Neuronal stem cell (in vitro differentiated cells): ENCODE results near the gene CPNE5.

Experiments used
- DNase-seq: peaks from one replicate; pipeline ENCODE4 v3.0.0-alpha.2; 2013; ENCODE audit warnings: low spot score
- H2AFZ ChIP-seq: one replicate; pipeline ENCODE4 v1.6.1; 2013; ENCODE audit warnings: mild to moderate bottlenecking, low read length, inconsistent platforms
- H2AK5ac ChIP-seq: 2 replicates; pipeline ENCODE4 v1.6.1; 2013; ENCODE audit warnings: low read depth, mild to moderate bottlenecking, inconsistent platforms, low read length, moderate library complexity, mixed read lengths
- H2BK120ac ChIP-seq: 2 replicates; pipeline ENCODE4 v1.6.1; 2013; ENCODE audit warnings: low read depth, mild to moderate bottlenecking, inconsistent platforms, low read length, moderate library complexity, mixed read lengths
- H2BK12ac ChIP-seq: one replicate; pipeline ENCODE4 v1.6.1; 2013; ENCODE audit warnings: low read length, inconsistent platforms
- H2BK15ac ChIP-seq: 2 replicates; pipeline ENCODE4 v1.6.1; 2013; ENCODE audit warnings: mild to moderate bottlenecking, low read length, inconsistent platforms, mixed read lengths
- H2BK5ac ChIP-seq: one replicate; pipeline ENCODE4 v1.6.1; 2013; ENCODE audit warnings: inconsistent platforms, mild to moderate bottlenecking, low read length, moderate library complexity
- H3K14ac ChIP-seq: one replicate; pipeline ENCODE4 v1.6.1; 2013; ENCODE audit warnings: low read length, inconsistent platforms
- H3K18ac ChIP-seq: 2 replicates; pipeline ENCODE4 v1.6.1; 2013; ENCODE audit warnings: low read length, inconsistent platforms
- H3K23ac ChIP-seq: 2 replicates; pipeline ENCODE4 v1.6.1; 2013; ENCODE audit warnings: low read depth, mild to moderate bottlenecking, mixed read lengths, low read length, inconsistent platforms; ENCODE audit not compliant: poor library complexity
- H3K27ac ChIP-seq: replicated peaks from 3 replicates; pipeline ENCODE4 v1.5.1; 2013; ENCODE audit warnings: low read length, inconsistent platforms
- H3K27me3 ChIP-seq, 3 experiments: 2 replicates each; pipeline ENCODE4 v1.6.1; 2013; ENCODE audit warnings: low read length in 3 of 3, mild to moderate bottlenecking in 2 of 3, inconsistent platforms in 1 of 3, low read depth in 1 of 3, mixed read lengths in 1 of 3, moderate library complexity in 1 of 3; ENCODE audit not compliant: control insufficient read depth in 3 of 3, insufficient read depth in 3 of 3
- H3K36me3 ChIP-seq, 2 donors: replicated peaks in 1 of 2; 2 replicates each; pipeline ENCODE4 v1.6.1; 2013; ENCODE audit warnings: low read length in 2 of 2; ENCODE audit not compliant: control insufficient read depth in 2 of 2, insufficient read depth in 2 of 2
- H3K4ac ChIP-seq: 2 replicates; pipeline ENCODE4 v1.6.1; 2013; ENCODE audit warnings: inconsistent platforms, mild to moderate bottlenecking, low read length, moderate library complexity
- H3K4me1 ChIP-seq, 2 donors: 1 replicate in 1 of 2; 2 replicates in 1 of 2; pipeline ENCODE4 v1.6.1; 2013; ENCODE audit warnings: low read length in 2 of 2, low read depth in 1 of 2; ENCODE audit not compliant: control insufficient read depth in 2 of 2, insufficient read depth in 1 of 2
- H3K4me2 ChIP-seq: one replicate; pipeline ENCODE4 v1.6.1; 2013; ENCODE audit warnings: mild to moderate bottlenecking, low read length, inconsistent platforms; ENCODE audit not compliant: insufficient read depth, poor library complexity, severe bottlenecking
- H3K4me3 ChIP-seq, 2 donors: 2 replicates each; pipeline ENCODE4 v1.5.1; 2013; ENCODE audit warnings: low read length in 2 of 2, mild to moderate bottlenecking in 2 of 2, inconsistent platforms in 1 of 2, moderate library complexity in 1 of 2
- H3K79me1 ChIP-seq: one replicate; pipeline ENCODE4 v1.6.1; 2013; ENCODE audit warnings: low read depth, mild to moderate bottlenecking, inconsistent platforms, low read length, moderate library complexity
- H3K9ac ChIP-seq: one replicate; pipeline ENCODE4 v1.6.1; 2013; ENCODE audit warnings: mild to moderate bottlenecking, low read depth, low read length, inconsistent platforms; ENCODE audit not compliant: poor library complexity
- H3K9me3 ChIP-seq, 2 donors: replicated peaks in 1 of 2; 2 replicates each; pipeline versions ENCODE3 to v1.6.1; 2013; ENCODE audit warnings: low read length in 2 of 2, mild to moderate bottlenecking in 2 of 2, inconsistent platforms in 1 of 2, low read depth in 1 of 2, mixed read lengths in 1 of 2, moderate library complexity in 1 of 2; ENCODE audit not compliant: control insufficient read depth in 2 of 2, insufficient read depth in 1 of 2
- H4K8ac ChIP-seq: one replicate; pipeline ENCODE4 v1.6.1; 2013; ENCODE audit warnings: low read depth, mild to moderate bottlenecking, inconsistent platforms, low read length, moderate library complexity
- H4K91ac ChIP-seq: one replicate; pipeline ENCODE4 v1.6.1; 2013; ENCODE audit warnings: low read length, low read depth, mild to moderate bottlenecking, inconsistent platforms; ENCODE audit not compliant: poor library complexity
- WGBS, 2 donors: extraction: QIAGEN DNeasy Blood & Tissue Kit; methylation state at CpG; one replicate each; pipeline ENCODE4 v1.1.7; 2013; ENCODE audit warnings: missing lambda C conversion rate in 2 of 2, mixed read lengths in 1 of 2; ENCODE audit not compliant: insufficient read length in 2 of 2, insufficient replicate concordance in 1 of 2; ENCODE audit errors: extremely low coverage in 2 of 2; 5-methylcytosine and 5-hydroxymethylcytosine counted together

Gene CPNE5

GRCh38 chr6:36885461-36886401 lies 46.5 kb upstream of the CPNE5 start, which contains the start of gene C6orf89:
Gene C6orf89, plus strand, starts transcription at chr6:36885952. Its CDS starts 13,493 bp downstream, at chr6:36899445.
- H3K36me3 ChIP-seq = no peaks in the 10 kb centered on the region
- H3K9me3 ChIP-seq = peaks cover 1 to 3% of the 10 kb centered on the region in 2 donors
- H3K14ac ChIP-seq = no peak within 1 kb of the TSS
- no peak within 1 kb of the TSS for H2BK12ac ChIP-seq
- H3K4ac ChIP-seq = no peak within 1 kb of the TSS
- peak within 1 kb of the TSS; percentile 81 for H3K4me2 ChIP-seq
- no CpG with 5 or more reads among the region's 48 CpGs for WGBS, 2 donors
- peak within 1 kb of the TSS; percentile 76 for H3K9ac ChIP-seq
- H3K23ac ChIP-seq = peak within 1 kb of the TSS; percentile 81
- no peak within 1 kb of the TSS for H4K91ac ChIP-seq
- no peak within 1 kb of the TSS for H3K18ac ChIP-seq
- no peaks in the 10 kb centered on the region for H3K27me3 ChIP-seq
- no peak within 1 kb of the TSS for H2BK120ac ChIP-seq
- H4K8ac ChIP-seq = no peak within 1 kb of the TSS
- H2BK15ac ChIP-seq = no peak within 1 kb of the TSS
- peak; percentile 97 for DNase-seq
- no peak within 1 kb of the TSS for H2BK5ac ChIP-seq
- peak within 1 kb of the TSS; percentile 84 for H2AFZ ChIP-seq
- no peak within 1 kb of the TSS for H2AK5ac ChIP-seq
- peak within 1 kb of the TSS; percentile 79 to 96 for H3K4me3 ChIP-seq
- H3K79me1 ChIP-seq = no peaks in the 10 kb centered on the region
- H3K27ac ChIP-seq = no peak within 1 kb of the TSS
- H3K4me1 ChIP-seq = peaks cover 4 to 5% of the 10 kb centered on the region in 2 donors

- Histone ChIP-seq H3K27ac (no peak overlapping the region), H3K14ac (no peak overlapping the region), H2BK15ac (no peak overlapping the region), H4K91ac (no peak overlapping the region), H3K4me1 (peaks cover 4 to 5% of the 10 kb centered on the region in 2 donors), H2AK5ac (no peak overlapping the region), H3K23ac (no peak overlapping the region), H4K8ac (no peak overlapping the region), H3K79me1 (no peaks in the 10 kb centered on the region), H3K36me3 (no peaks in the 10 kb centered on the region), H2BK120ac (no peak overlapping the region), H2BK12ac (no peak overlapping the region), H2AFZ (no peak overlapping the region), H3K4me3 (no peak overlapping the region), H3K9me3 (peaks cover 1 to 4% of the 10 kb centered on the region in 2 donors), H3K4me2 (no peak overlapping the region), H3K4ac (no peak overlapping the region), H3K27me3 (no peaks in the 10 kb centered on the region), H3K18ac (no peak overlapping the region), H3K9ac (no peak overlapping the region), H2BK5ac (no peak overlapping the region)
- no peak for DNase-seq
- no CpG with 5 or more reads among the region's 3 CpGs for WGBS, 2 donors
Observed at GRCh38 chr6:36884610-36885009, 45.4 kb upstream of the CPNE5 start.

GRCh38 chr6:36875250-36875633 lies 36.0 kb upstream of the CPNE5 start:
- peaks cover 2 to 11% of the 10 kb centered on the region in 2 donors for H3K4me1 ChIP-seq
- WGBS, 2 donors = no CpG with 5 or more reads among the region's 6 CpGs
- no peak overlapping the region for H2BK5ac ChIP-seq
- H3K27ac ChIP-seq = peak overlapping the region; percentile 98
- no peak overlapping the region for H3K14ac ChIP-seq
- H3K4ac ChIP-seq = no peak overlapping the region
- H3K27me3 ChIP-seq = peaks cover 0 to 4% (median 0%) of the 10 kb centered on the region in 3 experiments
- H2BK120ac ChIP-seq = no peak overlapping the region
- H3K9ac ChIP-seq = no peak overlapping the region
- H3K18ac ChIP-seq = no peak overlapping the region
- no peak overlapping the region for H3K23ac ChIP-seq
- H3K9me3 ChIP-seq = no peaks in the 10 kb centered on the region
- H4K91ac ChIP-seq = no peak overlapping the region
- no peak overlapping the region for H2AK5ac ChIP-seq
- no peak for DNase-seq
- peak overlapping the region; percentile 95 for H2AFZ ChIP-seq
- peaks cover 6 to 35% of the 10 kb centered on the region in 2 donors for H3K36me3 ChIP-seq
- H4K8ac ChIP-seq = no peak overlapping the region
- peaks cover 5% of the 10 kb centered on the region for H3K79me1 ChIP-seq
- H3K4me3 ChIP-seq = peak overlapping the region; percentile 56 to 98
- H2BK15ac ChIP-seq = no peak overlapping the region
- no peak overlapping the region for H3K4me2 ChIP-seq
- H2BK12ac ChIP-seq = no peak overlapping the region
